Measurements from ENCODE around the gene MROH7.

Gene MROH7

GRCh38 chr1:54744696-54745095, 103.1 kb downstream of the MROH7 start:
- no peak for DNase-seq

DNA sequence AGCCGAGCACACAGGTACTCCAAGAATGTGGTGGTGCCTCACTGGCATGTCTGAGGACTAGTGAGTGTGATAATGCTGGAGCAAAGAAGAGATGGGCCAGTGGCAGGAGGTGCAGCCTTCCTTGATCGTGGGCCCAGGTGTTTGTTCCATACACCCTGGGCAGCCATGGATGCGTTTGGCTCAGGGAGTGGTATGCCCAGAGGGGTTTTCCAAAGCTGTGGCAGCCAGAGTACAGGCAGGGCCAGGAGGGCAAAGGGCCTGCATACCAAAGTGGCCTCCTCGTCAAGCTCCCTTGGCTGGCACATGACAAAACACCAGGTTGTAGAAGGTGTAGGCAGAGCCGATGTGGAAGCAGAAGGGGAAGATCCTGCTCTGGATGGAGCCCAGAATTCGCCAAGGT, 103.7 kb downstream of the MROH7 start:
- no peak for DNase-seq

DNA sequence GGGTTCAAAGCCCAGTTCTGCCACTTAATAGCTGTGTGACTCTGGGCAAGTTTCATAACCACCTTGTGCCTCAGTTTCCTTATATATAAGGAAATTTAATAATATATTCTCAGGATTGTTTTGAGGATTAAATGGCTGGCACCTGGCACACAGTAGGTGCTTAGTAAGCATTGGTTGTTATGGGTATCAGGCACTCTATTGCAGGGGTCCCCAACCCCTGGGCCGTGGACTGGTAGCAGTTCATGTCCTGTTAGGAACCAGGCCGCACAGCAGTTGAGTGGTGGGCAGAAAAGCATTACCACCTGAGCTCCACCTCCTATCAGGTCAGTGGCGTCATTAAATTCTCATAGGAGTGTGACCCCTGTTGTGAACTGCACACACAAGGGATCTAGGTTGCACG, 104.3 kb downstream of the MROH7 start:
- no peak for DNase-seq

- DNase-seq = no peak
These were observed 106.7 kb downstream of the MROH7 start for GRCh38 chr1:54748094-54748835.

DNA sequence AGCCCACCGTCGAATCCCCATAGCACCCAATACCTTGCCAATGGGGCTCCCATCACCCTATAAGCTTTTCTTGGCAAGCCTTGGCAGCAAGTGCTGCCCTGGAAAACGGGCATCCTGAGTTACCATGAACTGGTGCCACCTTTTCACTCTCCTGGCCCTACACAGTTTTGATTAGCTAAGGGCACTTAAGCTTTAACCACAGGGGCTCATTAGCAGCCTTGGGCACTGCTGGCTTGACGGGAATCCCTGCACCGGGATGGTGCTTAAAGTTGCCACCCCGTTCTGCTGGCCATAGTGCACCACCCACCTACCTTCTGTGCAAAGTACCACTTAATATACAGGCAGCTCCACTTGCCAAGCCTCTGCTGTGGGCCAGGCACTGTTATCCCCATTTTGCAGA, 109.0 kb downstream of the MROH7 start:
- DNase-seq = no peak

DNA sequence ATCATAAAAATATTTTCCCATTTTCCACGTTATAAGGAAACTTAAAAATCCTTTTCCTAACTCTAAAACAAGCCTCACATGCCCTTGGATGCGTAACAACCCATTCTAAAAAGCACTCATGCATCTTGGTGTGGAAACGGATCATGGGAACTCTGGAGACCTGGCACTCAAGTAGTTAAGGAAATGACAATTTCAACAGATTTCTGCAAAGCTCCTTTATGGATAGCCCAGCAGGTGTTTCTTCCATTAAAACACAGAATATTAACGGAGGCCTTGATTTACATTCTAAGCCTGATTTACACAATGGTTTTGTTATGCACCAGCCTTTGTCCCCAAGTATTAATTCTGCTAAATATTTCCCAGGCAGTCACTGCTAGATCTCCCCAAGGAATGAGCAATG, 109.8 kb downstream of the MROH7 start:
- DNase-seq = no peak

DNA sequence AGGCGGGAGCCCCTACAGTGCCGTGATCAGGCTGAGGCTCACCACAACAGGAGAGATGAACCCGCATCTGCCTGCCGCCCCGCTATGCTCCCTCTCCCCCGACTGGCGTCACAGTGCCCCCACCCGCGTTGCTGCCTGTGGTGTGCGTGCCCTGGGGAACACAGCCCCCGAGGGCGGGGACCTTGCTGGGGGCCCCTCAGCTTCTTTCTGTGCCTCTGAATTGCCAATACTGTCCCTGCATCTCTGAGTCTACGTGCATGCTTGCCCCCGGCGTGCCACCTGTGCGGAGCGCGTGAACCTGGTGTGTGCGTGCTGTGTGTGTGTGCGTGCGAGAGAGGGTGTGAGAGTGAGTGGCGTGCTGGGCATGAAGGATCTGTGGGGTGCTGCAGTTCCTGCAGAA, 112.5 kb downstream of the MROH7 start:
- DNase-seq = no peak

DNA sequence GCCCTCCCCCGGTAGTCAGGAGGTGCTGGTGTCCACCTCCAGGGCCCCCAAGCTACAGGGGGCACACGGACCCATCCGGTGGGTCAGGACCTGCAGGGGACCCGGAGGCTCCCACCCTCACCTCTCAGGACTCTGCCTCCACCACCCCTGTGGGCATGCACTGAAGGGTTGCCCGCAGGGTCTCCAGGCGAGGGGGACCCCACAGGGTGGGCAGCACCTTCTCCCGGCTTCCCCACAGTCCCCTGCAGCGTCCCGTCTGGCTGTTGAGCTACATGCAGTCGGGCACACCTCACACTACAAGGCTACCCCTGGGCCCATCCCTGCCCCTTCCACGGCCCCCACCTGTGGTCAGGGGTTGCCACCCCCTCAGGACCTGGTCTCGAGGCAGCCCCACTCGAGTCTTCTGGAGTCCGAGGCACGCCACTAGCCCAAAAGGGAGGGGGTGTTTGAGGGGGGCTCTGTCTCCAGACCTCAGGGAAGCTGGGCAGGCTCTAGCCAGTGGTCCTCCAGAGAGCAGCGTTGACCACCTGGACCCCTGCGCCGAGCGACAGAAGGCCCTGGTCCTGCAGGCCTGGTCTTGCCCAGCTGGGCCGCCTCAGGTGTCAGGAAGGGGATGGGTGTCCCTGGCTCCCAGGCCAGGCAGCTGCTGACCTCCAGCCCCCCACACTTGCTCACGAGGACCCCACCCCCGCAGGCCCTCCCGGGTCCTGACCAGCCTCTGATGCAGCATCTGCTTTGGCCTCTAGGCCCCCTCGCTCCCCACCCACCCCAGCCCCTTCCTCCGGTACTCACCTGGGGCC, 113.1 kb downstream of the MROH7 start:
- no peak for DNase-seq

DNA sequence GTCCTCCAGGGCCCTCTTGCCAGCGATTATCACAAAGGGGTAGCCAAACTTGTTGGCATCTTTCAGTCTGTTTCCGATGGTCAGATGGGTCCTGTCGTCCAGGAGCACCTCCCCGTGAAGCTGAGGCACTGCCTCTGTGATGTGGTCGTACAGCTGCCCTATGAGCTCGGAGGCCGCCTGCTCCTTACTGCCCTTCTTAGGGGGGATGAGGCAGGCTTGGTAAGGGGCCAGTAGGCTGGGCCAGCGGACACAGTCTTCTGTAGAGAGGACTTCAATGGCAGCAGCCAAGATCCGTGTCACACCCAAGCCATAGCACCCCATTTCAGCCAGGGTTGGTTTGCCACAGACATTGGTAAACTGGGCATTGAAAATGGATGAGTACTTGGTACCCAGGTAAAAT, 116.2 kb downstream of the MROH7 start:
- DNase-seq = no peak

- DNase-seq = no peak
These were observed 117.2 kb downstream of the MROH7 start for GRCh38 chr1:54758678-54759348.
